Measurements from ENCODE around the gene DHRS2.
"Not testable (repeated sequence)": the region's sequence is repeated elsewhere in the genome, so short reads cannot be mapped to it uniquely, and the experiment has no call there.

The DHRS2 gene, protein sequence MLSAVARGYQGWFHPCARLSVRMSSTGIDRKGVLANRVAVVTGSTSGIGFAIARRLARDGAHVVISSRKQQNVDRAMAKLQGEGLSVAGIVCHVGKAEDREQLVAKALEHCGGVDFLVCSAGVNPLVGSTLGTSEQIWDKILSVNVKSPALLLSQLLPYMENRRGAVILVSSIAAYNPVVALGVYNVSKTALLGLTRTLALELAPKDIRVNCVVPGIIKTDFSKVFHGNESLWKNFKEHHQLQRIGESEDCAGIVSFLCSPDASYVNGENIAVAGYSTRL

DNA sequence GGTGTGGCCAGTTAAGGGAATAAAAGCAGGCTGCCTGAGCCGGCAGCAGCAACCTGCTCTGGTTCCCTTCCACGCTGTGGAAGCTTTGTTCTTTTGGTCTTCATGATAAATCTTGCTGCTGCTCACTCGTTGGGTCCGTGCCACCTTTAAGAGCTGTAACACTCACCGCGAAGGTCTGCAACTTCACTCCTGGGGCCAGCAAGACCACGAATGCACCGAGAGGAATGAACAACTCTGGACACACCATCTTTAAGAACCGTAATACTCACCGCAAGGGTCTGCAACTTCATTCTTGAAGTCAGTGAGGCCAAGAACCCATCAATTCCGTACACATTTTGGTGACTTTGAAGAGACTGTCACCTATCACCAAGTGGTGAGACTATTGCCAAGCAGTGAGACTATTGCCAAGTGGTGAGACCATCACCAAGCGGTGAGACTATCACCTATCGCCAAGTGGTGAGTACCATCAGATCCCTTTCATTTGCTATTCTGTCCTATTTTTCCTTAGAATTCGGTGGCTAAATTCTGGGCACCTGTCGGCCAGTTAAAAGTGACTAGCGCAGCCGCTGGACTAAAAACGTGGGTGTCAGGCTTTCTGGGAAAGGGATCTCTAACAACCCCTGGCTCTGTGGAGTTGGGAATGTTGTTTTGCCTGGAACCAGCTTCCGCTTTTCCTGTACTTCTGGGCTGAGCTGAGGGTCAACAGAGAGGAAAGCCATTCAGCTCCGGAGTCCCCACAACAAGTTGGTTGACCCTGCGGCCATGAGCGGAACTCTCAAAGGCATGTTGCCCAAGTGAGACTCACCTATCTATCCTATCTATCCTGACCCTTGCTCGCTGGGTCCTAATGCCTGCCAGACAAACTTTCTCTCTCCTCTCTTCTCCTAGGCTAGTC lies at the start of gene DHRS2:
TSS of gene DHRS2 (plus strand) at position 48 of the 895 bp plus-strand sequence. CDS start 2,501 bp downstream, outside the sequence.
- no peak for DNase-seq

DNA sequence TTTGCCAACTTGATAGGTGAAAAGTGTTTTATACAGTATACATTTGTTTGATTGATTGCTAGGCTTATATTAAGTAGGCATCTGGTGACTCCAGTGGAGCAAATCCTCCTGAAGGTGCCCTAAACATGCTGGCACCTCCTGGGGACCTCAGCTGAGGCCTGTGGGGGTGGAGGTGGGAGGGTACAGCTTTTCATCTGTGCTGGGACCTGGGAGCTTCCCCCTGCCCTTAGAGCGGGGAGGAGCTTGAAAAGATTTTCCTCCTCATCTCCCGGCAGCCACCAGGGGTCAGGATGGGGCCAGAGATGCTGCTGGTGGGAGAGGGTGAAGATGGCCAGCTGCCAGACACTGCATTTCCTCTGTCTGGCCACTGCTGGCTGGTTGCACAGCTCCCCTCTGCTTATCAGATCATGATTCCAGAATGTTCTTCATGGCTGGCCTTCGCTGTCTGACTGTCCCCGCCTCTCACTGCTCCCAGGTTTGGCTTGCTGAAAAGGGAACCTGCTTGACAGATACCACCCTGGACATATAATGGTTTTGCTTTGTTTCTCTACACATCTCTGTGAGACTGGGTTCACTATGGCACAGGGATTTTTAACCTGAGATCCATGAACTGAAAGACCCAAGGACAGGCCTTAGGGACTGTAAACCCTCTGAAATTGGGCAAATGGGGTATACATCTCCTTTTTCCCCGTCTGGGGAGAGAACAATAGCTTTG lies 47.1 kb upstream of the DHRS2 start:
- peak; percentile 83 for DNase-seq

DNA sequence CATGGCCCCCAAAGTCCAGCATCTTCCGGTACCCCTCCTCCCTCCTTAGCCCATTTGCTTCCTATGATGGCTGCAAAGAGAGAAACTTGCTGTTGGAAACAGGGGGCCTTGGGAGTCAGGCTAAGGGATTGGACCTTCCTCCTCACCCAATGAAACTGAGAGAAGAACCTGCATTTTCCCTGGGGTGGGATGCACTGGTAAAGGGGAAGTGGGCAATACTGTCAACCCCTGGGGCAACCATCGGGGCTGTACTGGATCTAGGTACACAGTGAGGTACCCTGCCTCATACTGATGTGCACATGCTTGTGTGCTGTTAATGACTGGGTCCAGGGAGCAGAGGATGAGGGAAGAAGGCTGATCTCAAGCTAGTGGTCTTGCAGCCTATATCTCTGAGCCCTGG lies 46.6 kb upstream of the DHRS2 start:
- no peak for DNase-seq

DNA sequence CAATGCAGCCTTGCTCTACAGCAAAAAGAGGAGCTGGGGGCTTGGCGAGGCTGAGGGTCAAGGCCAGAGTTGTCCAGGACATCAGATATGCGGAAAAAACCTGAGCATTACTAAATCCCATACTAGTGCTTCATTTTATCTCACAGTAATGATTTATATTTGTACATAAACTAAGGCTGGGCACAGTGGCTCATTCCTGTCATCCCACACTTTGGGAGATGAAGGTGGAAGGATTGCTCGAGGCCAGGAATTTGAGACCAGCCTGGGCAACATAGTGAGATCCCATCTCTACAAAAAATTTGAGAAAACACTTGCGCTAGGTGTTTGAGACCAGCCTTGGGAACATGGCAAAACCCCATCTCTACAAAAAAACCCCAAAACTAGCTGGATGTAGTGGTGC lies 46.0 kb upstream of the DHRS2 start:
- DNase-seq: no peak

GRCh38 chr14:23594191-23594590 lies 42.0 kb upstream of the DHRS2 start:
- not testable (repeated sequence) for DNase-seq

- no peak for DNase-seq
Measured at GRCh38 chr14:23600322-23600707, 35.8 kb upstream of the DHRS2 start.

DNA sequence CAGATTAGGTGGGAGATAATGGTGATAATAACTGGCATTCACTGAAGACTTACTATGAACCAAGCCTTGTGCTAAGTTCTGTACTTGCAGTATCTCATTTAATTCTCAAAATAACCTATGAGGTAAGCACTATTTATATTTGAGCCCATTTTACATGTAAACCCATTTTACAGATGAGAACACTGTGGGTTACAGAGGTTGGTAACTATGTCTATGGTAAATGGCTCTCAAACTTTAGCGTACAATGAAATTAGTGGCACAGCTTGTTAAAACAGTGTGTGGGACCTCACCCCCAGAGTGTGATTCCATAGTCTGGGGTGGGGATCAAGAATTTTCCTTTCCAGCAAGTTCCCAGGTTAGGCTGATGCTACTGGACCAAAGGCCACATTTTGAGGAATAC lies 35.4 kb upstream of the DHRS2 start:
- DNase-seq: no peak

GRCh38 chr14:23601424-23601823 lies 34.7 kb upstream of the DHRS2 start:
- no peak for DNase-seq

DNA sequence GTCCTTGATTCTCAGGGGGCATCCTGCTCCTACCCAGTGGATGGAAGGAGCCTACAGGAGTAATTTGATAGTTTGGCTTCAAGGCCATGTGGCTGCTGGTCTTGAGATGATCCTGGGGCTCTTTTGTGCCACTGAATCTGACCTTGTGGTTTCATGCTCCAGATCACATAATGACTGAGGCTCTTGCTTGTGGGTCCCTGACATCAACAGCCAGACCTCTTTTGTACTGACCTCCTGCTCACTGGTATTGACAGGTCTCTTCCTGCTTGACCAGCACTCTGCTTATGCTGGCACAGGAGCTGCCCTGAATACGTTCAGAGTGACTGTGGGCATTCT lies 34.4 kb upstream of the DHRS2 start:
- no peak for DNase-seq

DNA sequence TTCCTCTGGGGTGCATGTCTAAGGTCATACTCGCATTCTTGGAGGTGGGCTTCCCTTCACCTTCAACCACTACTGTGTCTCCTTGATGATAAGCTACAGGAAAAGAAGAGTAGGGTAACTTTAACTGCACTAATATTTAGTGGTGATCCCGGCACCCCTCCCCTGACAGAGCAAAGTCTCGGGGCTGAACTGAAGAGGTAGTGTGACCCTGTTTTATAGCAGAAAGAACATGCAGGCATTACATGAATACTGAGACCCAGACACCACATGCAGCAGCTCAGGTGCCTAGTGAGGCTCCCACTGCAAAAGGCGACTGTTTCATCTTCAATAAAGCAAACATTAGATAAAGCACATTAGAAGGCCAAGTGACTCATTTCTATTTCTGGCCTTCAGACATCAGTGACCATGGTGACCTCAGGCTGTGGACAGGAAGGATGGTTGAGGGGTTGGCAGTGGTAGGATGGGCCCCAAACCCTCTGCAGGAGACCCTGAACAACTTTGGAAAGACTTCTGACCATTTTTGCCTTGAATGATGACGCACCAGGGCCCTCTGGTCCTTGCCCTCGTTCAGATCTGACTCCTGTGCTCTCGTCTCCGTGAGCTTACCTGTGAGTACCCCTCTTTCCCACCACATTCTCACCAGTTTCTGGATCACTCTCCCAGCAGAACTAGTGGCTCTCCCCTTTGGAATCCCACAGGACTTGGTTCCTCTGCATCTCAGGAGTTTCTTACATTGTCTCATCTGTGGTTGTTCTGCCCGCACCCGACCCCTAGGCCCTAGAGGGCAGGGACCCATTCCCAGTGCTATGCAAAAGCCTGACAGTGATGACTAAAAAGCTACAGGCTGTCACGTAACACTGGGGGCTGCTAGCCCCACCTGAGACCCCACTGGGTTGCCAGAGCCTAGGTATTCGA lies 33.7 kb upstream of the DHRS2 start:
- no peak for DNase-seq

DNA sequence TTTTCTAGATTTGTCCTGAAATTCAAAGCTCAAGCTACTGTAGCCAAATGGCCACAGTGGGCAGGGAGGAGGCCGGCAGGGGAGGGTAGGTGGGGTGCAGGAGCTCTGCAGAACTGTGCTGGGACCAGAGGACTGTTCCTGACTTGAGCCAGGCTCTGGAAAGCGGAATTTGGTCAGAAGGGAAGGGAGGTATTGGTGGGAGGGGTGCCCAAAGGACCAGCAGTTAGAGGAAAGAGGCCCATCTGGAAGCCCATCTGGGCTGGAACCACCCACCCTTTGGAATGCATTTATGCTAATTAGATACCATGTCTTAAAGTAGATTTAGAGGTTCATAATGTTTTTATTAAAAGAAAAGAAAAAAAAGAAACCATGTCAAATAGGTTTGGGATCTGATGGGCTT lies 33.1 kb upstream of the DHRS2 start:
- DNase-seq: no peak

- DNase-seq: no peak
Measured at GRCh38 chr14:23604148-23604547, 32.0 kb upstream of the DHRS2 start.

DNA sequence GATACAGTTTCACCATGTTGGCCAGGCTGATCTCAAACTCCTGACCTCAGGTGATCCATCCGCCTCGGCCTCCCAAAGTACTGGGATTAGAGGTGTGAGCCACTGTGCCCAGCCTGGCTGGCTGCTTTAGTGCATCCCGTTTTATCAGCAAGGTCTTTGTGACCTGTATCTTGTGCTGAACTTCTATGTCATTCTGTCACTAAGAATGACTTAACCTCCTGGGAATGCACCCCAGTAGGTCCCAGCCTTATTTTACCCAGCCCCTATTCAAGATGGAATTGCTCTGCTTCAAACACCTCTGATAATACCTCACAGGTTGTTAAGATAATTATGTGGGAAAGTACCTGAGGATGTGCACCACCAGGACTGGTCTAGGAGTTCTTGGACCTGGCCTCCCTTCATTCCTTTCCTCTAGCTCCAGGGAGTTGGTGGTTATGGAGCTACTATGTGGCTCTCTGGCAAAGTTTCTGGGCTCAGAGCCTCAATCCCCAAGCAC lies 31.4 kb upstream of the DHRS2 start:
- no peak for DNase-seq

GRCh38 chr14:23605931-23606585 lies 30.1 kb upstream of the DHRS2 start:
- DNase-seq: no peak

- DNase-seq: no peak
Measured at GRCh38 chr14:23608454-23608853, 27.7 kb upstream of the DHRS2 start.

DNA sequence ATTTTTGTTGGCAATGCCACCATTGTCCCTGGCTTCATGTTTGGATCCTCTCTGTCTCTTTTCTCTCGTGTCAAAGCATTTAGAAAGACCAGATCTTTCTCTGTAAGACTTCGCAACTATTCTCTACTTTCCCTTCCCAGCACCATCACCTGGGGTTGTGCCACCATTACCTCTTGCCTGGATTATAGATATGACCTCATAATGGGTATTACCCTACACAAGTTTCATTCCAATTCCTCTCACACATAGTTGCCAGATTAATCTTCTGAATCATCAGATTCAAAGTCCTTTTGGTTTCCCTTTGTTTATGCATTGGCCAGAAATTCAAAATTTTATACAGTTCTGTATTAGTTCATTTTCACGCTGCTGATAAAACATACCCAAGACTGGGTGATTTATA lies 27.2 kb upstream of the DHRS2 start:
- no peak for DNase-seq

DNA sequence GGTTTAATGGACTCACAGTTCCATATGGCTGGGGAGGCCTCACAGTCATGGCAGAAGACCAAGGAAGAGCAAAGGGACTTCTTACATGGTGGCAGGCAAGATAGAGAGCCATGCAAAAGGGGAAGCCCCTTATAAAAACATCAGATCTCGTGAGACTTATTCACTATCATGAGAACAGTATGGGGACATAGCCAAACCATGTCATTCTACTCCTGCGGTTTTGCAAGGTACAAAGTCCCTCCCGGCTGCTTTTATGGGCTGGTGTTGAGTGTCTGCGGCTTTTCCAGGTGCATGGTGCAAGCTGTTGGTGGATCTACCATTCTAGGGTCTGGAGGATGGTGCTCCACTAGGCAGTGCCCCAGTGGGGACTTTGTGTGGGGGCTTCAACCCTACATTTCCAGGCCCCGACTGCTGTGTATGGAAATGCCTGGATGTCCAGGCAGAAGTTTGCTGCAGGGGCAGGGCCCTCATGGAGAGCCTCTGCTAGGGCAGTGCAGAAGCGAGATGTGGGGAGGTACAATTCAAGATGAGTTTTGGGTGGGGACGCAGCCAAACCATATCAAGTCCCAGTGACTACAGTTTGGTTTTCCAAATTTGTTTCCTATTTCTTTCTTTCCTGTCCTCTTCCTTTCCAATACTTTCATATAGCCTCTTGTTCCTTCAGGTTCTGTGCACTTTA lies 26.6 kb upstream of the DHRS2 start:
- DNase-seq: not testable (repeated sequence)

GRCh38 chr14:23610090-23610814 lies 25.9 kb upstream of the DHRS2 start:
- no peak for DNase-seq

GRCh38 chr14:23610815-23611289 lies 25.3 kb upstream of the DHRS2 start:
- no peak for DNase-seq

DNA sequence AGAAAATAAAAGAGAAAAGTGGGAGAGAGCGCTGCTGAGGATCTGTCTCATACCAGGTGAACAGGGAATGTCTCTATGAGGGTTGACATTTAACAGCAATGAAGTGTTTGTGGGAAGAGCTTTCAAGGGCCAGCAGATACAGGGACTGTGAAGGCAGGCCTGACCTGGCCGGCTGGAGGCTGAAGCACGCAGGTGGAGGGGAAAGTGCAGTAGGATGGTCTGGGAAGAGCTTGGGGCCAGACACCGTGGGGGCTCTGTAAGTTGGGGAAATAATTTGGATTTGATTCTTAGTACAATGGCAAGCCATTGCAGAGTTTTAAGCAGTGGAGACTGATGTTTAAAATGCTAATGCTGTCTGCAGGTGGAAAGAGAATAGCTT lies 23.8 kb upstream of the DHRS2 start:
- DNase-seq: no peak

DNA sequence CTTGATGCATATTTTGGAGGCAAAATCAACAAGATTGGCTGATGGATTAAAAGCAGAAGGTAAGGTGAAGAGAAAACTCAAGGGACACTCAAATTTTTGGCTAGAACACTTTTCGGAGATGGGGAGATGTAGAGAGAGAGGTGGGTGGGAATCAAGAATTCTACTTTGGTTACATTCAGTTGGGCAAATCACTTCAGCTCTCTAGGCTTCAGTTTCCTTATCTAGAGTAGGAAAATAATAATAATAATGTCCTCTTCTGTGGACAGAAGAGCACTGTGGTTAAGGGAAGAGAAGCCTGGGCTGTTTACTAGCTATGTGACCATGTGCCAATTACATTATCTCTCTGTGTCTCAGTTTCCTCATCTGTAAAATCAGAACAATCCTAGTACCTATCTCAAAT lies 23.4 kb upstream of the DHRS2 start:
- DNase-seq: no peak

Measured in CD4-positive, alpha-beta T cell treated with Interferon gamma for 1 hour (primary cell).